NOMO-1 treated with dmso at 0.1 percent for 144 hours (cell line): ENCODE data around the gene PIP4K2B.
"Not testable (repeated sequence)": the region's sequence is repeated elsewhere in the genome, so short reads cannot be mapped to it uniquely, and the experiment has no call there.

Source experiments
- DNase-seq: peaks from one replicate; lab custom pipeline; 2025; ENCODE audit not compliant: unreplicated experiment; lab: John Stamatoyannopoulos, UW

The PIP4K2B gene

DNA sequence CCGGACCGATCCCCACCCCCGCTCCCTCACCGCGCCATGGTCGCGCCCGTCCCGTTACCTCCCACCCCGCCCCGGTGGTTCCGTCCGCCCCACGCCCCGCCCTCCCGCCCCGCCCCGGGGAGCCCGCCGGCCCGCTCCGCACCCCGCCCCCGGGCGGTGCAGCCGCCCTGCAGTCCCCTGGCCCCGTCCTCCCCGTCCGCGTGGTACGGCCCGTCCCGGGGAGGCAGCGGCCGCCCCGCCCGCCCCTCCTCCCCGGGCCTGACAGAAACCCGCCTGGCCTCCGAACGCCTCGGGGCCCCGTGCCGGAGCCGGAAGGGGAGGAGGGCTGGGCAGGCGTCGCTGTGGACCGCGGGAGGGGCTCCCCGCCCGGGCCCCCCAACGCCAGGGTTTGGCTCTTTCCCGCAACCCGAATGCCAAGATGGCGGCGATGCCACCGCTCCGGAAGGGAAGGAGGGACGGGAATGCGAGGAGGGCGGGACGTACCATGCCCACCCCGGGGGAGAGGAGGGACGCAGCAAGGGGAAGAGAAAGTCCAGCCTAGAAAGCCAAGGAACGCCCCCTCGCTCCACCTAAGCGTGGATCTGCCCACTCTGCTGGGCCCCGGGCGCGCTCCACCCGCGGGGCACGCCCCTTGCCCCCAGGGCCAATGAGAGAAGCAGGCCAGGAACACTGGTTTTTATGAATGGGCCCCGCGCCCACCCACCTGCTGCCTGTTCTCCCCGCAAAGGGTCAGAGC is at the start of gene PIP4K2B:
Gene PIP4K2B (minus strand): TSS at position 56 of the 736 bp plus-strand sequence. CDS start 132 bp downstream, outside the sequence.
- DNase-seq: peak; percentile 94

DNA sequence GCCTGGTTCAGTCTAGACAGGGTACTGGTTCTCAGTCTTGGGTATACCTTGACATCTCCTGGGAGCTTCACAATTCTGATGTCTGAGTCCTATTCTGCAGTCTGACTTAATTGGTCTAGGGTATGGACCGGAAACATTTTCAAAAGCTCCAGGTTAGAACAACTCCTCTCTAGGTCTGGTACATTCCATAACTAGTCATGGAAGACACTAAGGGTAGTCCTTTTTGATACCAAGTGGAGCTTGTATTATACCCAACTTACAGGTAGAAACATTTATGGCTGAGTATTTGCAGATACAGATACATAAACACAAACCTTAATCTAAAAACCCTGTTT is 49.2 kb upstream of the PIP4K2B start:
- DNase-seq: no peak

DNA sequence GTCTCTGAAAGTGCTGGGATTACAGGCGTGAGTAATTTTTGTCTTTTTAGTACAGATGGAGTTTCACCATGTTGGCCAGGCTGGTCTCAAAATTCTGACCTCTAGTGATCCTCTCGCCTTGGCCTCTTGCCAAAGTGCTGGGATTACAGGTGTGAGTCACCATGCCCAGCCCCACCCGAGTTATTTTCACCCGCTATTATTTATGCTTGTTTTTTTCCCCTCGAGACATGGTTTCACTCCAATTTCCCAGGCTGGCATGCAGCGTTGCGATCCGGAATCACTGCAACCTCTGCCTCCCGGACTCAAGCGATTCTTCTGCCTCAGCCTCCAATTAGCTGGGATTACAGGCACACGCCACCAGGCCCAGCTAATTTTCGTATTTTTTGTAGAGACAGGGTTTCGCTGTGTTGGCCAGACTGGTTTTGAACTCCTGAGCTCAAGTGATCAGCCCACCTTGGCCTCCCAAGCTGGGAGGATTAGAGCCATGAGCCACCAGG is 45.0 kb upstream of the PIP4K2B start:
- no peak for DNase-seq

DNA sequence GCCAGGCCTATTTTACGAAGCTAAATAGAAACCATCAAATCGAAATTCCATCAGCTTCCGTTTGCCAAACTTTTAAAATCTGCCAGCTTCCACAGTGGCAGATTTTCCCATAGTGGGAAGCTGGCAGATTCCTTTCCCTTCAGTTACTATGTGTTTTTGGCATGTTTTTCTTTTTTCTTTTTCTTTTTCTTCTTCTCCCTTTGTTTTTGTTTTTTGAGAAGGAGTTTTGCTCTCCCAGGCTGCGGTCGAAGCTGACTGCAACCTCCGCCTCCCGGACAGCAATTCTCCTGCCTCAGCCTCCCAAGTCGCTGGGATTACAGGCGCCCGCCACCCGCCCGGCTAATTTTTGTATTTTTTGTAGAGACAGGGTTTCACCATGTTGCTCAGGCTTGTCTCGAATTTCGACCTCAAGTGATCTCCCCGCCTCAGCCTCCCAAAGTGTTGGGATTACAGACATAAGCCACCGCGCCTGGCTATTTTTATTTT is 26.4 kb upstream of the PIP4K2B start:
- DNase-seq: no peak

DNA sequence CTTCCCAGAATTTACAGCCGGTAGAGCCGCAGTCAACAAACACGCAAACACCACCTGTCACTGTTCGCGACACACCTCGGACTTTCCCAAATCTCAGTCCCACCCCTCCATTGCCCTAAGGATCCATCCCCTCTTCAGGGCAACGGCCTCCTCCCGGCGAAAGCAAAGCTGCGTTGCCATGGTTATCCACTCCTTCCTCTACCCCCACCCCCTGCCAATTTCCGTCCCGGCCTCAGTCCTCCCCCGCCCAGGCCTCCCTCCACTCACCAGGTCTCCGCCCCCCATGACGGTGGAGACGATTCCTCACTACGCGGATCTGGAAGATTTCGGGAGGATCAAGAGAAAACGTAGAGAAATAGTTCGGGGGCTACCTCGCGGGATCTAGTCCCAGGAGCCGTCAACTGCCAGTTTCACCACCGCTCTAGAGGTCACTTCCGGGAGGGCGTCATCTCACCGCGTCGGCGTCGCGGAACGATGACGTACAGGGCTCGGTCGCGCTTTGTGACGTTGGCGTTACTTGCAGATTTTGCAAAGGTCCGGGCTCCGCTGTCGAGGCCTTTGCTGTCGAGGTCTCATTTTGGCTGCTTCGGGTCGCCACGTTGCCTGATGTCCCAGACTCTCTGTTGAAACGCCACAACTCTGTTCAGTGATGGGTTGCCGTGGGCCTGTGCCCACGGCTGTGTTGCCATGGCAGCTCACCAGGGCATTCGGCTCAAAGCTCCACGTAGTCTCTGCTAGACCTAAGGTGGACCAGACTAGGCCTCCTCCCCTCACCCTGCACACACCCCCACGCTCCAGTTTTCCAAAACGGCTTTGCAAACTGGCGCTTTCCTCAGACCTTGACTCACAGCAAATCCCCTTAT is 25.8 kb upstream of the PIP4K2B start, which contains the start of gene CWC25:
Gene CWC25 (minus strand): TSS at position 423 of the 863 bp plus-strand sequence. CDS start 138 bp downstream, at position 285.
- peak; percentile 95 for DNase-seq

DNA sequence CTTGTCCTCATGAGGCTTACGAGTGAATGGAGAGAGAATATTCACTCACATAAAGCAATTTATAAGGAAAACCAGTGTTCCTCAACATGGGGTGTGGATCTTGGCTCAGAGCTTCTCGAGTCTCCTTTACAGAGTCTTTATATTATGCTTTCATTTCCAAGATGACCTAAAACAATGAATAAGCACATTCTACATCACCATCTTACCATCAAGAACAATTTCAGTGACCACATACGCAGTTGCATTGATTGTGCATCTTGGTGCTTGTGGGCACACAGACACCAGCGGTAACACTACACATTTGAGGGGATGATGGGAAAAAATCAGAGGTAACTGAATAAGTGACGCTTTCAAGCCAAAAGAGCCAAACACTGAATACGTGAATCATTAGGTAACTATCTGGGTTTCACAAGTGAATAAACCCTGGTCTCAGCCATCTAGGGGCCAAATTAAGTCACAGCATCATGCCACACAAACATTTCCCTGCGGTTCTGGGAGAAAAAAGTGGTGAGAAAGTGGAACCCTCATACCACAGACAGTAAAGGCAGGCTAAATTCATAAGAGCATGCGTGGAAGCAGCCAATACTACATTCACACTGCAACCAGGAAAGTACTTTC is 16.3 kb upstream of the PIP4K2B start:
- no peak for DNase-seq

DNA sequence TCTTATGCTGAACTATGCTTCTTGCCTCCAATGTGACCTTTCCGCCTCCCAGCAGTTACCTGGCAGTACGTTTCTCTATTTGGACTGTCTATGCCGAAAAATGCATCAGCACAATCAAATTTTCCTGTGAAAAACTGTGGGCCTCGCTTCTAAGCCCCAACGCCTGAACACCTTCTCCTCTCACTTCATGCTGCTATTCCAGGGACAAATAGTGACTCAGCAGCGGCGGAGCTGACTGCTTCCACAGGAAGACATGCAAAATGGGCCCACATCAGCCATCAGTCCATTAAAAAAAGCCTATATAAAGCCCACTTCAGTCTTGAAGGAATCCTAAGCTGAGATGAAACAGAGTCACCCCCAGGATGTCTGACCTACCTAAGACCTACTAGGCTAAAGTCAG is 10.5 kb upstream of the PIP4K2B start:
- no peak for DNase-seq

DNA sequence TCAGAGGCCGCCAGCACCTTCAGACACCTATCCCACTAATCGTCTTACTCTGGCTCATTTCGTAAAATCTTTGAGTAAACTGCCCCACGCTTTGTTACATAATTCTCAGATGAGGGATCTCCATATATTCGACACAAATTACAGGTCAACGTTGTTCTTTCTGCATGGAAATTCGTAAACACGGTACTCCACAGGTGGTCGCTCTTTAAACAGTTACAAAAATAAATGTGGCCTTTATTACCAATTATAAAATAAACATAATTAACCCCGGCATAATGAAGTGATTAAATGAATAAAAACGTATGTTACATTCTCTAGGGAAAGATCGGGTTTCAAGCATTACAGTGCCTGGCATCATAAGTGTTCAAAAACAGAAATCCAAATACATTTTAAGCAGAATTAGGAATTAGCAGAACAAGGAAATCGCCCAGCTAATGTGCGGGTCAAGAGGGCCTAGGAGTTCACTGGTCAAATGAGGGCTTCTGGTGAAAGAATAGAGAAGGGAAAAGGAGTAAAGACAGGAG is 943 bp upstream of the PIP4K2B start:
- DNase-seq: no peak

DNA sequence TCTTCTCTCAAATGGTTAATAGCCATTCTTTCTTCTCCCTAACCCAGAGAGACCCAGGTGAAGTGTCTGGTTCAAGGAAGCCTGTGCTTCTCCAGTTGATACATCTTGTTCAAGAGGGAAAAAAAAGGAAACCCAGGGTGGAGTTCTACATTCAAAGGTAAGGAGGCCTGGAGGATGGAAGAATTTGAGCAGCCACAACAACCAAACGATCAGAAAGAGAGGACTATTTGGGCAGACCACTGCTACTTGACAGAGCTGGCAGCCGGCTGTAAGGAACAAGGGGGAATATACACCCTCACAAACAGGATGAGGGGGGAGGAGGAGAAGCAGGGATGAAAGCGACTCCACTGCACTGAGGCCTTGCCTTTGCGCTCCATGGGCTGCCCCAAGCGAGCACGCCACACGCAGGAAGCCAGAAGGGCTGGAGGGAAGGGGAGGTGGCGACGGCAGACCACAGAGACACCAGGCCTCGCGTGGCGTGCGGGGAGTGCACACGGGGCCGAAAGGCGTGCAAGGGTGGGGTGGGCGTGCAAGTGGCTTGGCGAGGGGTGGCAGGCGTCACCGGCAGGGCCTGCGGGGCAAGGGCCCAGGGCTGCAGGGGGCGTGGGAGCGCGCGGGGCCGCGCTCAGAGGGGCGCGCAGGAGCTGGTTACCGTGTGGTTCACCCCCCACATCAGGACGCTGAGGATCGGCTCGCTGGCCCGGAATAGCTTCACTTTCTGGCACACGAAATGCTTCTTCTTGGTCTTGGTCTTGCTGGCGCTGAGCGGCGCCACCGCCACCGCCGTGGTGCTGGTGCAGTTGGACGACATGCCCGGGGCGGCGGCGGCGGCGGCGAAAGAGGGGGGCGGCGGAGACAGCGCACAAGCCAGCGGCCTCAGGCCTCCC is 499 bp downstream of the PIP4K2B start:
- DNase-seq: peak; percentile 67

DNA sequence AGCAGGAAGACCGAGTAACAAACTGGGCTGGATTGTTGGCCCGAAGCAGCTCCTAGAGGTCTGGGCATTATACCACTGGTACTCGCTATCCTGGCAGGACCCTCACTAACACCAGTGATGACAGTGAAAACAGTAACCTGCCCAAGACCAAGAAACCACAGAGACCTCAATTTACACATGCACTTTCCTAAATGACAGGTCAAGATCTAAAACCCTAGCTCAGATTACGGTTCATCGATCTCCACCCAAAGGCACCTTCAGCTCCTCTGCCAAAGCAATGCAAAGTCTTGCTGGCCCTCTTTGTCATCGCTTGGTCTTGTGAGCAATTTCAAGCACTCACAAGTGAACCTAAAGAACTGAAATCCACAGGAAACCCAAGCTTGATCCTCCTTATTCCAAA is 1.5 kb downstream of the PIP4K2B start:
- no peak for DNase-seq

DNA sequence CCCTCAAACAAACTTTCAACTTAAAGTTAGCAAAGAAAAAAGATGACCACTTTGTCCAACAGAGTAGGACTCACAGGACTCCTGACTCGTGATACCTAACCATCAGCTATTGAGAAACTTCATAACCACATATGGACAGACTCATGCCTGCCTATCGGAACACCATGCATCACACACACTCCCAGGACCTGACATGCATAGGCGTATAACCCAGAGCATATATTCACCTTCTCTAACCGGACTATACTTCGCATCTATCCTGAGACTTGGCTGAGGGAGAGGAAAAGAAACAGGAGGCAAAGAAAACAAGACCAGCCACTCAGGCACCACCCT is 2.2 kb downstream of the PIP4K2B start:
- no peak for DNase-seq

DNA sequence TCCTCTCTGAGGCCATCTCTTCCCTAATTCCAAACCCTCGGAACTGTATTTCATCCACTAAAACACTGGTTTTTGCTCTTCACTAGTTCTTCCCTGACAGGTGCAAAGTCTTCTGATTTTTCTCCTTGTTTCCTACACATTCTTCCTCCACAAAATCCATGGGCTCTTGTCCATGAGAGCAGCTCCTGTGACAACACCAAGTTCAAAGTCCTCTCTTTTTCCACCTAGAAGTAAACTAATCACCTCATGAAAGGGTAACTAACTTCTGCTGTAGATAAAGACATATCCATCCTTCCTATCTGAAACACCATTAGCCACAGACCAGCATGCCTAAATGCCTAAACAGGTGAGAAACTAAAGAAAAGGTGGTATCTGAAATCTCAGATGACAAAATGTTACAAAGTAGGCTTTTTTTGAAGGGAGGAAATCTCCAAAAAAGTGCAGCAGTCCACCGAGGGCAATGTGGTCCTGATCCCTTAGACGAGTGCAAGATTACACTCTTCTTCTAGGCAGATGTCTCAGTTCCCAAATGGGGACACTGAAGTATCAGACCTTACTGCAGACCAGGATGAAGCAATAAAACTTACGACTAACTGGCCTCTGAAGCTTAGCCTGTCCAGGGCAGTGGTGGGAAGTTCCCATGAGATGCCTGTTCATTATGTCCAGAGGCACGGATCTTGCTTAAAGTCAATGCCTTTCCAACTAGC is 2.8 kb downstream of the PIP4K2B start:
- no peak for DNase-seq

DNA sequence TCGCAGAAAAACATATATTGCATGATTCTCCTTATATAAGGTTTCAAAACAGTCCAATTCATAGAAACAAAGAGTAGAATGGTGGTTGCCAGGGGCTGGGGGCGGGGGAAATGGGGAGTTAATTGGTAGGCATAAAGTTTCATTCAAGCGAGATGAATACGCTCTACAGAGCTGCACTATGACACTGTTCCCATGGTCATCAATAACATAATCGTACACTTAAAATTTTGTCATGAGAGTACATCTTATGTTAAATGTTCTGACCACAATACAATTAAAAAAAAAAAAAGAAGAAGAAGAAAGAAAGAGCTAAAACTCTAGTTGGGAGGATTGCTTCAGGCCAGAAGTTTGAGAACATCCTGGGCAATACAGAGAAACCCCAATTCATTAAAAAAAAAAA is 5.1 kb downstream of the PIP4K2B start:
- no peak for DNase-seq

DNA sequence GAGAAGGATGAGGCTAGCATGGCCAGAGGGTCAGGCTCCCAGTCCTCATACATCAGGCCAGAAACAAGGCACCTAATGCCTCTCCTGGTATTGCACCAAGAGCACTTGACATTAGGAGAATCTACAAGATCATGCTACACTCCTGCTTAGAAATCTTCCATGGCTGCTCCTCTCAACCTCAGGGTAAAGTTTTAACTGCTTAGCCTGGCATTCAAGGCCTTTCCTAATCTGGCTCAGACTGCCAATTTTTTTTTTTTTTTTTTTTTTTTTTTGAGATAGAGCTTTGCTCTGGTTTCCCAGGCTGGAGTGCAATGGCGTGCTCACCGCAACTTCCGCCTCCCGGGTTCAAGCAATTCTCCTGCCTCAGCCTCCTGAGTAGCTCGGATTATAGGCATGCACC is 8.2 kb downstream of the PIP4K2B start:
- no peak for DNase-seq

DNA sequence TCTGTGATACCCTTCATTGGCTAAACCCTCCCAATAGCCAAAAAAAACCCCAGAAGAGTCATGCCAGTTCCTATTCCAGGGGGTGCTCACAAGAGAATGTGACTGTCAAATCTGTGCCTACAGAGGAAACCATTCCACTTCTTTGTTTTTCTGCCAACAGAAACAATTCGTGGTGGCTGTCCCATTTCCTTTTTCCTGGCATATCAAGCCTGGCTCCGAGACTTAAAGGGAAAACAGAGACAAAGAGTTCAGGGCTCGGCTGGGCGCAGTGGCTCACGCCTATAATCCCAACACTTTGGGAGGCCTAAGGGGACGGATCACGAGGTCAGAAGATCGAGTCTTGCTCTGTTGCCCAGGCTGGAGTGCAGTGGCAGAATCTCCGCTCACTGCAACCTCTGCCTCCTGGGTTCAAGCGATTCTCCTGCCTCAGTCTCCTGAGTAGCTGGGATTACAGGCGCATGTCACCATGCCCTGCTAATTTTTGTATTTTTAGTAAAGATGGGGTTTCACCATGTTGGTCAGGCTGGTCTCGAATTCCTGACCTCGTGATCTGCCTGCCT is 9.1 kb downstream of the PIP4K2B start:
- not testable (repeated sequence) for DNase-seq

DNA sequence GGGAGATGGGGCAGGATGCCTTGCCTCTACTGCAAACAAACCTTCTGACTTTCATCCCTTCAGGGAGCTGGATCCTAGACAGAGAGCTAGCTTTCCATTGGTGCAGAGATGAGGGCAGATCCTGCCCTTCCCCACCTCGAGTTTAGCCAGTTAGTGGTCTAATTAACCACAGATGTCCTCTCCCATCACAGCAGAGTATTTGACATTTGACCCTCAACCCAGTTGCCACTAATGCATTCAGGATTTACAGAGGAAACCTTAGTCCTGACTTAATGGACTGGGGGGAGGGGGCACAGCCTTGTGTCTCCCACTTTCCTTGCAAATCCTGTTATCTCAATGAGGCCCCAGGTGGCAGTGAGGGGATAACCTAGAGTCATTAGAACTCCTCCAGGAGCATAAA is 10.2 kb downstream of the PIP4K2B start:
- DNase-seq: no peak

DNA sequence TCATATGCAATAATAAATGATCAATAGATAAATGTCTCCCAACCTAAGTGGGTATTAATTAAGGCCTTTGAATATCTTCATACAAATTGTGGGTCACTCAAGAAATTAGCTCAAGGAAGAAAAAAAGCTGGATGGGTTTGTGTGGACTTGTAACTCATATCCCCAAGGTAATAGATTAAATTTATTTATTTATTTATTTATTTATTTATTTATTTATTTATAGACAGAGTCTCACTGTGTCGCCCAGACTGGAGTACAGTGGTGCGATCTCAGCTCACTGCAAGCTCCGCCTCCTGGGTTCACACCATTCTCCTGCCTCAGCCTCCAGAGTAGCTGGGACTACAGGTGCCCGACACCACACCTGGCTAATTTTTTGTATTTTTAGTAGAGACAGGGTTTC is 11.4 kb downstream of the PIP4K2B start:
- DNase-seq: not testable (repeated sequence)

DNA sequence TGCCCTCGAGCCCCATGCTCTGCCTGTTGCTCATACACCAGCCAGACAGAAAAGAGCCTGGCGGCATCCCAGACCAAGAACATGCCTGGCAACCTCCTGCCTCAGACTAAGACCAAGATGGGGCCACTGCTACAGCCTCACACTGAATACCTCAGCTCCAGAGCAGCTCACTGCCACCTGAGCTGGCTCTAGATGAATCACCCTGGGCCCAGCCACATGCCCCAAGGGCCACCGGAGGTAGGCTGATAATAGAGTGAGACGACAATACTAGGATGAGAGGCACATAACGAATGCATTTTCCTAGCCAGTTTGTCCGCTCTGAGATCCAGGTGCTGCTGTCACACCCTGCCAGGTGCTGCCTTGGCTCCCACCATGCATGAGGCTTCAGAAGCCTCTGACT is 13.0 kb downstream of the PIP4K2B start:
- no peak for DNase-seq

DNA sequence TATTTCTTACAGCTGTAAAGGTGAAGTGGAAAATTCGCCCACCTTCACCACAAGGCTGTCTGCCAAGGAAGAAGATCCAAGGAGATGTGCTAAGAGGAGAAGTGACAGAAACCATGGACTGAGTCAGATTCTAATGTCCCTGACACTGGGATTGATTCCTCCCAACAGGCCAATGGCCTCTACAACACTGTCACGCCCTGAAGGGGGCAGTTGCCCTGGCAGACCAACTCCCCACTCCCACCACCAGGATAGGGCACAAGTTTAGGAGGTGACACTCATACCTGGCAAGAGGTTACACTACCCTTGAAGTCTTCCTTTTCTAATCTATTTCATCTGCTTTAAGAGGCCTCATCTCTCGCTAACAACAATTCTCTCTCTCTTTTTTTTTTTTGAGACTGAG is 16.1 kb downstream of the PIP4K2B start:
- no peak for DNase-seq
